IMR-90 (cell line): ENCODE measurements around the gene LDLRAD4. TPM values are rescaled to one million over a fixed set of nuclear protein-coding genes. Genes with fewer than 3 reads are reported as not detected.

ENCODE experiments used
- ATAC-seq: fragments of 200-7000 bp; cut with Tn5 transposase; 2 replicates; pipeline ENCODE4 v1.9.1; 2020; ENCODE audit warnings: low read depth, mild to moderate bottlenecking, moderate library complexity
- BruUV-seq: library from RNA; stranded (reverse); fragments of 400-500 nt; replicated peaks from 2 replicates; lab custom pipeline; 2021; lab: Mats Ljungman, UMichigan
- CTCF ChIA-PET: fragments of 300-600 bp; formaldehyde crosslinking; extraction: SDS; loops from one replicate; lab custom pipeline; 2021; ENCODE audit warnings: antibody characterized with exemption; lab: Yijun Ruan, JAX
- POLR2A ChIA-PET: fragments of 300-600 bp; sonication (Branson Sonifier 250); formaldehyde crosslinking; loops from one replicate; lab custom pipeline; 2022; ENCODE audit warnings: antibody characterized with exemption; ENCODE audit not compliant: unreplicated experiment; lab: Charles Lee
- DNase-seq: peaks from one replicate; pipeline ENCODE4 v3.0.0; 2013
- H2AFZ ChIP-seq: replicated peaks from 2 replicates; pipeline ENCODE3; 2013; ENCODE audit warnings: low read length, mild to moderate bottlenecking; ENCODE audit not compliant: poor library complexity
- H2AK5ac ChIP-seq: 2 replicates; pipeline ENCODE4 v1.6.1; 2013; ENCODE audit warnings: low read depth, low read length, inconsistent platforms
- H2AK9ac ChIP-seq: replicated peaks from 2 replicates; pipeline ENCODE3; 2013; ENCODE audit warnings: mild to moderate bottlenecking, low read depth, low read length, moderate library complexity; ENCODE audit not compliant: poor library complexity
- H2BK120ac ChIP-seq: 2 replicates; pipeline ENCODE4 v1.6.1; 2013; ENCODE audit warnings: low read depth, low read length, inconsistent platforms
- H2BK15ac ChIP-seq: 3 replicates; pipeline ENCODE4 v1.6.1; 2013; ENCODE audit warnings: low read depth, low read length, inconsistent platforms
- H2BK20ac ChIP-seq: 2 replicates; pipeline ENCODE4 v1.6.1; 2013; ENCODE audit warnings: low read depth, mild to moderate bottlenecking, inconsistent platforms, low read length, moderate library complexity
- H2BK5ac ChIP-seq: 2 replicates; pipeline ENCODE4 v1.6.1; 2013; ENCODE audit warnings: mild to moderate bottlenecking, low read depth, low read length, inconsistent platforms; ENCODE audit not compliant: poor library complexity, severe bottlenecking
- H3K14ac ChIP-seq: replicated peaks from 2 replicates; pipeline ENCODE4 v1.6.1; 2013; ENCODE audit warnings: low read depth, low read length, inconsistent platforms
- H3K18ac ChIP-seq: 2 replicates; pipeline ENCODE4 v1.6.1; 2013; ENCODE audit warnings: low read depth, low read length, control low read depth
- H3K23ac ChIP-seq: 2 replicates; pipeline ENCODE4 v1.6.1; 2013; ENCODE audit warnings: low read depth, low read length, inconsistent platforms
- H3K27ac ChIP-seq: 2 replicates; pipeline ENCODE4 v1.5.1; 2013; ENCODE audit warnings: mild to moderate bottlenecking, control low read depth, low read length; ENCODE audit not compliant: insufficient read depth
- H3K27me3 ChIP-seq: 2 replicates; pipeline ENCODE4 v1.6.1; 2013; ENCODE audit warnings: low read length; ENCODE audit not compliant: control insufficient read depth, insufficient read depth
- H3K36me3 ChIP-seq: 2 replicates; pipeline ENCODE4 v1.6.1; 2013; ENCODE audit warnings: low read length, mixed read lengths; ENCODE audit not compliant: control insufficient read depth, insufficient read depth
- H3K4ac ChIP-seq: 2 replicates; pipeline ENCODE4 v1.6.1; 2013; ENCODE audit warnings: low read depth, low read length, inconsistent platforms
- H3K4me1 ChIP-seq: 2 replicates; pipeline ENCODE4 v1.6.1; 2013; ENCODE audit warnings: low read length, mixed read lengths; ENCODE audit not compliant: control insufficient read depth, insufficient read depth
- H3K4me2 ChIP-seq: 2 replicates; pipeline ENCODE4 v1.6.1; 2013; ENCODE audit warnings: low read depth, mild to moderate bottlenecking, control low read depth, low read length, moderate library complexity
- H3K4me3 ChIP-seq: 2 replicates; pipeline ENCODE4 v1.5.1; 2013; ENCODE audit warnings: low read depth, mild to moderate bottlenecking, control low read depth, low read length, moderate library complexity; ENCODE audit not compliant: insufficient read depth
- H3K56ac ChIP-seq: 2 replicates; pipeline ENCODE4 v1.6.1; 2013; ENCODE audit warnings: low read length, inconsistent platforms; ENCODE audit not compliant: insufficient read depth; ENCODE audit errors: extremely low read depth
- H3K79me1 ChIP-seq, 2 experiments: 2 replicates each; pipeline ENCODE4 v1.6.1; 2013; ENCODE audit warnings: low read length in 2 of 2, inconsistent platforms in 1 of 2, low read depth in 1 of 2
- H3K9ac ChIP-seq: 2 replicates; pipeline ENCODE4 v1.6.1; 2013; ENCODE audit warnings: low read depth, low read length, control low read depth
- H3K9me1 ChIP-seq: 2 replicates; pipeline ENCODE4 v1.6.1; 2013; ENCODE audit warnings: low read length, inconsistent platforms; ENCODE audit not compliant: insufficient read depth
- H3K9me3 ChIP-seq: 2 replicates; pipeline ENCODE4 v1.6.1; 2013; ENCODE audit warnings: low read length; ENCODE audit not compliant: control insufficient read depth, insufficient read depth
- H4K20me1 ChIP-seq: 2 replicates; pipeline ENCODE4 v1.6.1; 2013; ENCODE audit warnings: low read length, inconsistent platforms; ENCODE audit not compliant: insufficient read depth
- H4K5ac ChIP-seq: 2 replicates; pipeline ENCODE4 v1.6.1; 2013; ENCODE audit warnings: mild to moderate bottlenecking, low read depth, low read length, control low read depth
- H4K8ac ChIP-seq, 2 experiments: 2 replicates each; pipeline ENCODE4 v1.6.1; 2013; ENCODE audit warnings: low read depth in 2 of 2, low read length in 2 of 2, control low read depth in 1 of 2, inconsistent platforms in 1 of 2
- H4K91ac ChIP-seq: 2 replicates; pipeline ENCODE4 v1.6.1; 2013; ENCODE audit warnings: low read depth, low read length, inconsistent platforms; ENCODE audit not compliant: insufficient read depth
- BHLHE40 ChIP-seq: fragments of 150-350 bp; IDR thresholded peaks from 2 replicates; pipeline ENCODE4 v1.6.1; 2016; ENCODE audit warnings: mild to moderate bottlenecking, low read depth, low read length
- CEBPB ChIP-seq: IDR thresholded peaks from 2 replicates; pipeline ENCODE4 v1.6.1; 2012; ENCODE audit warnings: low read depth, low read length, improper control_type of control experiment
- CHD1 ChIP-seq: IDR thresholded peaks from 2 replicates; pipeline ENCODE4 v1.6.1; 2012; ENCODE audit warnings: low read depth, low read length, improper control_type of control experiment
- CTCF ChIP-seq: conservative IDR thresholded peaks from 2 replicates; pipeline ENCODE4 v1.5.1; 2012; ENCODE audit warnings: mild to moderate bottlenecking, low read depth, low read length, improper control_type of control experiment
- ELK1 ChIP-seq: fragments of 150-350 bp; IDR thresholded peaks from 2 replicates; pipeline ENCODE4 v1.6.1; 2016; ENCODE audit warnings: low read depth, mild to moderate bottlenecking, low read length, moderate library complexity, borderline replicate concordance
- FOS ChIP-seq: fragments of 150-350 bp; IDR thresholded peaks from 2 replicates; pipeline ENCODE4 v1.6.1; 2016; ENCODE audit warnings: low read depth, low read length
- MAFK ChIP-seq: IDR thresholded peaks from 2 replicates; pipeline ENCODE4 v1.6.1; 2012; ENCODE audit warnings: low read depth, low read length, improper control_type of control experiment
- MAZ ChIP-seq: IDR thresholded peaks from 2 replicates; pipeline ENCODE4 v1.6.1; 2012; ENCODE audit warnings: low read depth, mild to moderate bottlenecking, low read length, improper control_type of control experiment, moderate library complexity, borderline replicate concordance
- MXI1 ChIP-seq: IDR thresholded peaks from 2 replicates; pipeline ENCODE4 v1.6.1; 2012; ENCODE audit warnings: low read depth, mild to moderate bottlenecking, low read length, moderate library complexity, borderline replicate concordance
- NFE2L2 ChIP-seq: fragments of 150-350 bp; IDR thresholded peaks from 2 replicates; pipeline ENCODE4 v1.6.1; 2016; ENCODE audit warnings: low read depth, mild to moderate bottlenecking, low read length
- POLR2A ChIP-seq: IDR thresholded peaks from 2 replicates; pipeline ENCODE4 v1.6.1; 2012; ENCODE audit warnings: mild to moderate bottlenecking, low read depth, low read length
- RAD21 ChIP-seq: IDR thresholded peaks from 2 replicates; pipeline ENCODE4 v1.6.1; 2012; ENCODE audit warnings: low read length, improper control_type of control experiment
- RCOR1 ChIP-seq: IDR thresholded peaks from 2 replicates; pipeline ENCODE4 v1.6.1; 2012; ENCODE audit warnings: mild to moderate bottlenecking, low read length, improper control_type of control experiment; ENCODE audit not compliant: insufficient replicate concordance
- RFX5 ChIP-seq: IDR thresholded peaks from 2 replicates; pipeline ENCODE4 v1.8.0; 2012; ENCODE audit warnings: low read depth, mild to moderate bottlenecking, low read length, moderate library complexity
- SMC3 ChIP-seq: fragments of 150-350 bp; IDR thresholded peaks from 2 replicates; pipeline ENCODE4 v1.6.1; 2016; ENCODE audit warnings: low read depth, mild to moderate bottlenecking, antibody characterized with exemption, low read length, moderate library complexity
- WGBS, 2 experiments: methylation state at CpG; one replicate each; pipeline versions ENCODE4 v1.1.5 to v1.1.7; 2013; ENCODE audit warnings: missing lambda C conversion rate in 2 of 2; ENCODE audit not compliant: insufficient read length in 1 of 2; ENCODE audit errors: extremely low coverage in 2 of 2; 5-methylcytosine and 5-hydroxymethylcytosine counted together
- dilution Hi-C: fragments of 300-500 bp; cut with HindIII; formaldehyde crosslinking; loops from one replicate; pipeline ENCODE4 v1.14.3; 2018; ENCODE audit warnings: low sequenced_read_pairs; ENCODE audit not compliant: unreplicated experiment
- in situ Hi-C: fragments of 300-500 bp; cut with MboI; formaldehyde crosslinking; loops from 3 replicates; pipeline ENCODE4 v1.14.3; 2019; ENCODE audit warnings: low sequenced_read_pairs, inconsistent platforms, mixed read lengths
- intact Hi-C: fragments of 100-400 bp; cut with micrococcal nuclease; formaldehyde crosslinking; loops from 2 replicates; pipeline ENCODE4 v1.10.0; 2022
- polyA plus RNA-seq, 3 experiments: library from polyadenylated mRNA; depleted of rRNA; stranded (reverse); fragments of >200 nt; gene quantifications; 2 replicates each; pipeline ENCODE4 v1.2.3, GENCODE V29; 2012; ENCODE audit warnings: low replicate concordance in 1 of 3
- total RNA-seq: library from RNA; depleted of rRNA; stranded (reverse); fragments of >200 nt; gene quantifications from 2 replicates; pipeline ENCODE4 v1.2.3, GENCODE V29; 2012
- TF ChIP-seq, protein P1 (sequence below): fragments of 150-350 bp; IDR thresholded peaks from 2 replicates; pipeline ENCODE4 v1.6.1; 2017; ENCODE audit warnings: mild to moderate bottlenecking, antibody characterized with exemption, low read length, low read depth

LDLRAD4 gene
- total and polyA plus RNA-seq, 2 of the 4 experiments (the other 2 are of a cell fraction), result not detected

- H3K9me1 ChIP-seq, result no peaks in the 10 kb centered on the region
- ATAC-seq, result no peak; the same call in 1 of the 2 replicates
- no peak overlapping the region for H2BK120ac ChIP-seq
- no peak overlapping the region for H2BK20ac ChIP-seq
- DNase-seq, result peak; percentile 7
- no peaks in the 10 kb centered on the region for H4K20me1 ChIP-seq
- BruUV-seq, result no TSS peak
- no peak overlapping the region for H3K18ac ChIP-seq
- H2AFZ ChIP-seq, result no peak overlapping the region
- no peak overlapping the region for H4K8ac ChIP-seq
- H3K27ac ChIP-seq, result no peak overlapping the region
- H3K4me2 ChIP-seq, result no peak overlapping the region
- H2BK15ac ChIP-seq, result no peak overlapping the region
- H3K9ac ChIP-seq, result no peak overlapping the region
- H3K23ac ChIP-seq, result no peak overlapping the region
- no peak overlapping the region for H4K5ac ChIP-seq
- no peaks in the 10 kb centered on the region for H3K36me3 ChIP-seq
- TF ChIP-seq MXI1, result no peak
- no peak for TF ChIP-seq RFX5
- TF ChIP-seq RCOR1, result no peak
- no peak for TF ChIP-seq ELK1
- TF ChIP-seq, protein P1, sequence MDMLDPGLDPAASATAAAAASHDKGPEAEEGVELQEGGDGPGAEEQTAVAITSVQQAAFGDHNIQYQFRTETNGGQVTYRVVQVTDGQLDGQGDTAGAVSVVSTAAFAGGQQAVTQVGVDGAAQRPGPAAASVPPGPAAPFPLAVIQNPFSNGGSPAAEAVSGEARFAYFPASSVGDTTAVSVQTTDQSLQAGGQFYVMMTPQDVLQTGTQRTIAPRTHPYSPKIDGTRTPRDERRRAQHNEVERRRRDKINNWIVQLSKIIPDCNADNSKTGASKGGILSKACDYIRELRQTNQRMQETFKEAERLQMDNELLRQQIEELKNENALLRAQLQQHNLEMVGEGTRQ, result no peak
- TF ChIP-seq BHLHE40, result no peak
- TF ChIP-seq CHD1, result no peak
- no peak for TF ChIP-seq MAFK
- TF ChIP-seq CTCF, result no peak
- TF ChIP-seq POLR2A, result no peak
- TF ChIP-seq MAZ, result no peak
- TF ChIP-seq FOS, result no peak
- TF ChIP-seq RAD21, result no peak
- no peak for TF ChIP-seq NFE2L2
- no peak for TF ChIP-seq CEBPB
- TF ChIP-seq SMC3, result no peak
- intact Hi-C loops, result no loop called here
- H2AK5ac ChIP-seq, result no peak overlapping the region
- dilution Hi-C loops, result no loop called here
- no peak overlapping the region for H2AK9ac ChIP-seq
- H4K91ac ChIP-seq, result no peak overlapping the region
- H3K4me3 ChIP-seq, result no peak overlapping the region
- no peaks in the 10 kb centered on the region for H3K4me1 ChIP-seq
- WGBS, 2 experiments, result 100% methylated on average over 2 of the region's 10 CpGs; no CpG with 5 or more reads in 1 of the 2 experiments
- H2BK5ac ChIP-seq, result no peak overlapping the region
- H3K56ac ChIP-seq, result no peak overlapping the region
- no peaks in the 10 kb centered on the region for H3K9me3 ChIP-seq
- H3K27me3 ChIP-seq, result no peaks in the 10 kb centered on the region
- CTCF ChIA-PET, result no interaction called here
- no peak overlapping the region for H3K4ac ChIP-seq
- H3K79me1 ChIP-seq, result no peaks in the 10 kb centered on the region
- no peak overlapping the region for H3K14ac ChIP-seq
- in situ Hi-C loops, result no loop called here
- POLR2A ChIA-PET, result no interaction called here
These were observed 358.6 kb downstream of the LDLRAD4 start for GRCh38 chr18:13577091-13577697.
